PC-3 (cell line): Measurements from ENCODE around the gene DENND11. TPM values are rescaled to one million over a fixed set of nuclear protein-coding genes. Genes with fewer than 3 reads are reported as not detected.
A peak's percentile ranks its signal among the peaks of the same experiment; 100 is the strongest.

Experiments used
- ATAC-seq: fragments of 200-7000 bp; cut with Tn5 transposase; 2 replicates; pipeline ENCODE4 v1.9.1; 2020; ENCODE audit warnings: mild to moderate bottlenecking, moderate library complexity
- BruUV-seq: library from RNA; stranded (reverse); fragments of 400-500 nt; replicated peaks from 2 replicates; lab custom pipeline; 2021; lab: Mats Ljungman, UMichigan
- CTCF ChIA-PET: fragments of 300-600 bp; sonication (Branson Sonifier 250); formaldehyde crosslinking; loops from one replicate; lab custom pipeline; 2022; ENCODE audit warnings: antibody characterized with exemption; lab: Charles Lee
- POLR2A ChIA-PET: fragments of 300-600 bp; sonication (Branson Sonifier 250); formaldehyde crosslinking; loops from one replicate; lab custom pipeline; 2022; ENCODE audit warnings: antibody characterized with exemption; ENCODE audit not compliant: unreplicated experiment; lab: Charles Lee
- DNase-seq: peaks from one replicate; pipeline ENCODE4 v3.0.0-alpha.2; 2015
- H2AFZ ChIP-seq: fragments of 300-600 bp; sonication (generic); 2 replicates; pipeline ENCODE4 v1.6.0; 2016; ENCODE audit warnings: antibody characterized with exemption, low read length
- H3F3A ChIP-seq: fragments of 300-600 bp; sonication (generic); one replicate; pipeline ENCODE4 v1.6.0; 2017; ENCODE audit warnings: antibody characterized with exemption, low read length, control low read depth, mild to moderate bottlenecking; ENCODE audit not compliant: unreplicated experiment
- H3K27ac ChIP-seq: fragments of 300-600 bp; sonication (generic); 2 replicates; pipeline ENCODE4 v1.5.1; 2016; ENCODE audit warnings: mild to moderate bottlenecking, low read length
- H3K27me3 ChIP-seq: fragments of 300-600 bp; sonication (generic); 2 replicates; pipeline ENCODE4 v1.6.1; 2016; ENCODE audit warnings: low read length, mixed read lengths
- H3K36me3 ChIP-seq: fragments of 300-600 bp; sonication (generic); 2 replicates; pipeline ENCODE4 v1.6.1; 2016; ENCODE audit warnings: low read depth, mixed run types, low read length, mixed read lengths
- H3K4me1 ChIP-seq: fragments of 300-600 bp; sonication (generic); 2 replicates; pipeline ENCODE4 v1.5.1; 2016; ENCODE audit warnings: low read length; ENCODE audit not compliant: insufficient read depth
- H3K4me2 ChIP-seq: fragments of 300-600 bp; sonication (generic); 2 replicates; pipeline ENCODE4 v1.6.0; 2016; ENCODE audit warnings: low read length
- H3K4me3 ChIP-seq: fragments of 300-600 bp; sonication (generic); 2 replicates; pipeline ENCODE4 v1.5.1; 2016; ENCODE audit warnings: mild to moderate bottlenecking, low read length, mixed read lengths
- H3K79me2 ChIP-seq: fragments of 300-600 bp; sonication (generic); 2 replicates; pipeline ENCODE4 v1.6.1; 2017; ENCODE audit warnings: low read length, mixed read lengths
- H3K9ac ChIP-seq: fragments of 300-600 bp; sonication (generic); 2 replicates; pipeline ENCODE4 v1.6.0; 2016; ENCODE audit warnings: mild to moderate bottlenecking, low read length
- H3K9me2 ChIP-seq: fragments of 300-600 bp; sonication (generic); replicated peaks from 2 replicates; pipeline ENCODE4 v1.6.1; 2016; ENCODE audit warnings: mixed run types, low read length, mixed read lengths
- H3K9me3 ChIP-seq: fragments of 300-600 bp; sonication (generic); 2 replicates; pipeline ENCODE4 v1.6.1; 2016; ENCODE audit warnings: low read length, mixed read lengths
- H4K20me1 ChIP-seq: fragments of 300-600 bp; sonication (generic); 2 replicates; pipeline ENCODE4 v1.6.1; 2016; ENCODE audit warnings: low read length, mixed read lengths
- EZH2 ChIP-seq: fragments of 300-600 bp; sonication (generic); IDR thresholded peaks from one replicate; pipeline ENCODE4 v1.6.1; 2017; ENCODE audit warnings: antibody characterized with exemption, mild to moderate bottlenecking, low read length; ENCODE audit not compliant: unreplicated experiment
- EZH2phosphoT487 ChIP-seq: fragments of 300-600 bp; sonication (generic); IDR thresholded peaks from 2 replicates; pipeline ENCODE4 v1.6.1; 2018; ENCODE audit warnings: mild to moderate bottlenecking, antibody characterized with exemption, low read length, borderline replicate concordance
- intact Hi-C: fragments of 100-400 bp; cut with micrococcal nuclease; formaldehyde crosslinking; loops from 2 replicates; pipeline ENCODE4 v1.9.0; 2023
- total RNA-seq: library from RNA; depleted of rRNA; stranded (reverse); fragments of >200 nt; gene quantifications from 2 replicates; pipeline ENCODE4 v1.2.3, GENCODE V29; 2014
- TF ChIP-seq, protein P1 (sequence below): fragments of 300-600 bp; sonication (generic); conservative IDR thresholded peaks from 2 replicates; pipeline ENCODE4 v1.5.1; 2017; ENCODE audit warnings: antibody characterized with exemption, low read depth, mild to moderate bottlenecking, low read length

Gene DENND11
- total RNA-seq, 1 experiment from 2014 or later = 6.7 TPM

- ATAC-seq (no peak), DNase-seq (no peak)
- TF ChIP-seq EZH2 (no peak), EZH2phosphoT487 (no peak)
- TF ChIP-seq, protein P1, sequence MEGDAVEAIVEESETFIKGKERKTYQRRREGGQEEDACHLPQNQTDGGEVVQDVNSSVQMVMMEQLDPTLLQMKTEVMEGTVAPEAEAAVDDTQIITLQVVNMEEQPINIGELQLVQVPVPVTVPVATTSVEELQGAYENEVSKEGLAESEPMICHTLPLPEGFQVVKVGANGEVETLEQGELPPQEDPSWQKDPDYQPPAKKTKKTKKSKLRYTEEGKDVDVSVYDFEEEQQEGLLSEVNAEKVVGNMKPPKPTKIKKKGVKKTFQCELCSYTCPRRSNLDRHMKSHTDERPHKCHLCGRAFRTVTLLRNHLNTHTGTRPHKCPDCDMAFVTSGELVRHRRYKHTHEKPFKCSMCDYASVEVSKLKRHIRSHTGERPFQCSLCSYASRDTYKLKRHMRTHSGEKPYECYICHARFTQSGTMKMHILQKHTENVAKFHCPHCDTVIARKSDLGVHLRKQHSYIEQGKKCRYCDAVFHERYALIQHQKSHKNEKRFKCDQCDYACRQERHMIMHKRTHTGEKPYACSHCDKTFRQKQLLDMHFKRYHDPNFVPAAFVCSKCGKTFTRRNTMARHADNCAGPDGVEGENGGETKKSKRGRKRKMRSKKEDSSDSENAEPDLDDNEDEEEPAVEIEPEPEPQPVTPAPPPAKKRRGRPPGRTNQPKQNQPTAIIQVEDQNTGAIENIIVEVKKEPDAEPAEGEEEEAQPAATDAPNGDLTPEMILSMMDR = no peak
- CTCF ChIA-PET = no interaction called here
- H3K9me3 ChIP-seq = no peaks in the 10 kb centered on the region
- H2AFZ ChIP-seq = no peak overlapping the region
- H3K9me2 ChIP-seq = no peaks in the 10 kb centered on the region
- intact Hi-C loops = loop anchor here (1.0 kb wide), 1 partner anchor 20 kb away; no protein-coding TSS in a partner anchor
- peaks cover 29% of the 10 kb centered on the region for H3K4me1 ChIP-seq
- peak overlapping the region; percentile 82 for H3K27ac ChIP-seq
- no peak overlapping the region for H3K4me3 ChIP-seq
- H3K4me2 ChIP-seq = no peak overlapping the region
- no peak overlapping the region; the same call in 1 of the 2 replicates for H3K9ac ChIP-seq
- no peaks in the 10 kb centered on the region for H3K27me3 ChIP-seq
- no TSS peak for BruUV-seq
- H4K20me1 ChIP-seq = no peaks in the 10 kb centered on the region
- no peaks in the 10 kb centered on the region; the same call in 1 of the 2 replicates for H3K36me3 ChIP-seq
- no peaks in the 10 kb centered on the region for H3F3A ChIP-seq
- no peaks in the 10 kb centered on the region for H3K79me2 ChIP-seq
- POLR2A ChIA-PET = no interaction called here
Observed at GRCh38 chr7:141675436-141676215, 26.3 kb downstream of the DENND11 start.

- no peaks in the 10 kb centered on the region for H3F3A ChIP-seq
- no peaks in the 10 kb centered on the region for H3K27me3 ChIP-seq
- peaks cover 29% of the 10 kb centered on the region for H3K4me1 ChIP-seq
- intact Hi-C loops = no loop called here
- POLR2A ChIA-PET = no interaction called here
- no peaks in the 10 kb centered on the region; the same call in 1 of the 2 replicates for H3K36me3 ChIP-seq
- H3K9ac ChIP-seq = peak overlapping the region; percentile 55; the same call in 1 of the 2 replicates
- no peaks in the 10 kb centered on the region for H3K9me2 ChIP-seq
- no peaks in the 10 kb centered on the region for H3K9me3 ChIP-seq
- no peaks in the 10 kb centered on the region for H3K79me2 ChIP-seq
- peak overlapping the region; percentile 82 for H3K27ac ChIP-seq
- no peaks in the 10 kb centered on the region for H4K20me1 ChIP-seq
- no peak for DNase-seq
- no peak overlapping the region for H2AFZ ChIP-seq
- no peak overlapping the region for H3K4me3 ChIP-seq
- H3K4me2 ChIP-seq = no peak overlapping the region
- ATAC-seq = no peak
- CTCF ChIA-PET = no interaction called here
- TF ChIP-seq EZH2 (no peak), EZH2phosphoT487 (no peak)
- TF ChIP-seq, protein P1 = peak; percentile 66
- BruUV-seq = no TSS peak
Observed at GRCh38 chr7:141674702-141675101, 27.3 kb downstream of the DENND11 start.

GRCh38 chr7:141674171-141674671, 27.7 kb downstream of the DENND11 start:
- intact Hi-C loops = no loop called here
- no peaks in the 10 kb centered on the region for H3K9me3 ChIP-seq
- H3K9me2 ChIP-seq = no peaks in the 10 kb centered on the region
- no peak overlapping the region for H2AFZ ChIP-seq
- TF ChIP-seq, protein P1 = no peak
- TF ChIP-seq EZH2 = no peak
- no peak for TF ChIP-seq EZH2phosphoT487
- CTCF ChIA-PET = no interaction called here
- peak; percentile 40 for DNase-seq
- no peaks in the 10 kb centered on the region; the same call in 1 of the 2 replicates for H3K36me3 ChIP-seq
- ATAC-seq = peak; percentile 73
- H3K27me3 ChIP-seq = no peaks in the 10 kb centered on the region
- peaks cover 29% of the 10 kb centered on the region for H3K4me1 ChIP-seq
- POLR2A ChIA-PET = no interaction called here
- peak overlapping the region; percentile 55 for H3K9ac ChIP-seq
- no peaks in the 10 kb centered on the region for H3K79me2 ChIP-seq
- peak overlapping the region; percentile 82 for H3K27ac ChIP-seq
- no peaks in the 10 kb centered on the region for H4K20me1 ChIP-seq
- no peak overlapping the region for H3K4me3 ChIP-seq
- H3K4me2 ChIP-seq = peak overlapping the region; percentile 31; the same call in 1 of the 2 replicates
- no TSS peak for BruUV-seq
- H3F3A ChIP-seq = no peaks in the 10 kb centered on the region
